COLO668 (cell line): ENCODE results near the gene PCDHB13.
"Not testable (repeated sequence)": the region's sequence is repeated elsewhere in the genome, so short reads cannot be mapped to it uniquely, and the experiment has no call there.

ENCODE experiments used
- DNase-seq: peaks from one replicate; lab custom pipeline; 2025; ENCODE audit not compliant: unreplicated experiment; lab: John Stamatoyannopoulos, UW

PCDHB13 gene

GRCh38 chr5:141213656-141214339 lies at the start of gene PCDHB13:
TSS of gene PCDHB13 (plus strand) at chr5:141213919. CDS start at chr5:141214124, 205 bp downstream.
- DNase-seq: peak; percentile 52

DNA sequence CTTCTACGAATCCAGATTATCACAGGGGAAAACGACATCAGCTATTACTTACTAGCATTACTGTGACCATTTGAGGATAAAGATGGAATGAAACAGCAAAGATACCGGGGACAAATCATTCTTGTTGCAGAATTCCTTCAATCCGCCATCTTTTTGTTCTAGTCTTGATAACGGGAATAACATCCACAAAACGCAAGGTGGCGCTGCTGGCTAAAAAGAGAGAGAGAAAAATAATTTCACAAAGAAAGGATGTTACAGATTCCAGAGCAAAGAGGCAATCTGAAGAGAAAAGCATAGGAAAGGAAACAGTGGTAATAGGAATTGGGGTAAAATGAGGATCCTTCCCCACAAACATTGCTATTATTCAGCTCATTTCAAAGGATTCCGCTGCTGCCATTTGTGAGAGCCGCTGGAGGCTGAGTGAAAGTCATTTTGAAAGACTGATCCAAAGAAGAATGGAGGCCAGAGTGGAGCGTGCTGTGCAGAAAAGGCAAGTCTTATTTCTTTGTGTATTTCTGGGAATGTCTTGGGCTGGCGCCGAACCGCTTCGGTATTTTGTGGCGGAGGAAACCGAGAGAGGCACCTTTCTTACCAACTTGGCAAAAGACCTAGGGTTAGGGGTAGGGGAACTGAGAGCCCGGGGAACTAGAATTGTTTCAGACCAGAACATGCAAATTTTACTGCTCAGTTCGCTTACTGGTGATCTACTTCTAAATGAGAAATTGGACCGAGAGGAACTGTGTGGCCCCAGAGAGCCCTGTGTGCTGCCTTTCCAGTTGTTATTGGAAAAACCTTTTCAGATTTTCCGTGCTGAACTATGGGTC lies 41.1 kb upstream of the PCDHB13 start, which contains the start of gene PCDHB7:
Gene PCDHB7 (plus strand): TSS at position 264 of the 824 bp plus-strand sequence. CDS start 192 bp downstream, at position 456.
- peak; percentile 18 for DNase-seq

DNA sequence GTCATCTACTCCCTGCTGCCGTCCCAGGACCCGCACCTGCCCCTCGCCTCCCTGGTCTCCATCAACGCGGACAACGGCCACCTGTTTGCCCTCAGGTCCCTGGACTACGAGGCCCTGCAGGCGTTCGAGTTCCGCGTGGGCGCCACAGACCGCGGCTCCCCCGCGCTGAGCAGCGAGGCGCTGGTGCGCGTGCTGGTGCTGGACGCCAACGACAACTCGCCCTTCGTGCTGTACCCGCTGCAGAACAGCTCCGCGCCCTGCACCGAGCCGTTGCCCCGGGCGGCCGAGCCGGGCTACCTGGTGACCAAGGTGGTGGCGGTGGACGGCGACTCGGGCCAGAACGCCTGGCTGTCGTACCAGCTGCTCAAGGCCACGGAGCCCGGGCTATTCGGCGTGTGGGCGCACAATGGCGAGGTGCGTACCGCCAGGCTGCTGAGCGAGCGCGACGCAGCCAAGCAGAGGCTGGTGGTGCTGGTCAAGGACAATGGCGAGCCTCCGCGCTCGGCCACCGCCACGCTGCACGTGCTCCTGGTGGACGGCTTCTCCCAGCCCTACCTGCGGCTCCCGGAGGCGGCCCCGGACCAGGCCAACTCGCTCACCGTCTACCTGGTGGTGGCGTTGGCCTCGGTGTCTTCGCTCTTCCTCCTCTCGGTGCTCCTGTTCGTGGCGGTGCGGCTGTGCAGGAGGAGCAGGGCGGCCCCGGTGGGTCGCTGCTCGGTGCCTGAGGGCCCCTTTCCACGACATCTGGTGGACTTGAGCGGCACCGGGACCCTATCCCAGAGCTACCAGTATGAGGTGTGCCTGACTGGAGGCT lies 39.2 kb upstream of the PCDHB13 start:
- not testable (repeated sequence) for DNase-seq

- DNase-seq: no peak
These were observed 37.8 kb upstream of the PCDHB13 start for GRCh38 chr5:141175933-141176332.

DNA sequence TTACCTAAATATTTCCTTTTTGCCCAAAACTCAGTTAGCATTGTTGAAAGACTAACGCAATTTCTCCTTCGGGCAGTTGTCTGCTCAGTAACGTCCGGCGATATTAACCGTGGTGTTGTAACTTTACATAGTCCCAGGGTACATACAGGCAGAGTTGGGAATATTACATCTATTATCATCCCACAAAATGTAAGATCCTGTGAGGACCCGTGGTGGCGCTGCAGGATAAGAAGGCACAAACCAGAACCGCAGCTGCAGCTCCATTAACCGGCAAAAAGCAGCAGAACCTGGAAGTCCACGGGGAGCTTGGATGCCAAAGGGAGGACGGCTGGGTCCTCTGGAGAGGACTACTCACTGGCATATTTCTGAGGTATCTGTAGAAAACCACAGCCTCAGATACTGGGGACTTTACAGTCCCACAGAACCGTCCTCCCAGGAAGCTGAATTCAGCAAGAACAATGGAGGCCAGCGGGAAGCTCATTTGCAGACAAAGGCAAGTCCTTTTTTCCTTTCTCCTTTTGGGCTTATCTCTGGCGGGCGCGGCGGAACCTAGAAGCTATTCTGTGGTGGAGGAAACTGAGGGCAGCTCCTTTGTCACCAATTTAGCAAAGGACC lies 36.0 kb upstream of the PCDHB13 start, which contains the start of gene PCDHB8:
Gene PCDHB8 (plus strand): TSS at position 214 of the 615 bp plus-strand sequence. CDS start 245 bp downstream, at position 459.
- DNase-seq: not testable (repeated sequence)

DNA sequence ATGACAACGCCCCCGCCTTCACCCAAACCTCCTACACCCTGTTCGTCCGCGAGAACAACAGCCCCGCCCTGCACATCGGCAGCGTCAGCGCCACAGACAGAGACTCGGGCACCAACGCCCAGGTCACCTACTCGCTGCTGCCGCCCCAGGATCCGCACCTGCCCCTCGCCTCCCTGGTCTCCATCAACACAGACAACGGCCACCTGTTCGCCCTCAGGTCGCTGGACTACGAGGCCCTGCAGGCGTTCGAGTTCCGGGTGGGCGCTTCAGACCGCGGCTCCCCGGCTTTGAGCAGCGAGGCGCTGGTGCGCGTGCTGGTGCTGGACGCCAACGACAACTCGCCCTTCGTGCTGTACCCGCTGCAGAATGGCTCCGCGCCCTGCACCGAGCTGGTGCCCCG lies 34.3 kb upstream of the PCDHB13 start:
- DNase-seq: not testable (repeated sequence)

DNA sequence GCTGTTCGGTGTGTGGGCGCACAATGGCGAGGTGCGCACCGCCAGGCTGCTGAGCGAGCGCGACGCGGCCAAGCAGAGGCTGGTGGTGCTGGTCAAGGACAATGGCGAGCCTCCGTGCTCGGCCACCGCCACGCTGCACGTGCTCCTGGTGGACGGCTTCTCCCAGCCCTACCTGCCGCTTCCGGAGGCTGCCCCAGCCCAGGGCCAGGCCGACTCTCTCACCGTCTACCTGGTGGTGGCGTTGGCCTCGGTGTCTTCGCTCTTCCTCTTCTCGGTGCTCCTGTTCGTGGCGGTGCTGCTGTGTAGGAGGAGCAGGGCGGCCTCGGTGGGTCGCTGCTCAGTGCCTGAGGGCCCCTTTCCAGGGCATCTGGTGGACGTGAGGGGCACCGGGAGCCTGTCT lies 33.8 kb upstream of the PCDHB13 start:
- not testable (repeated sequence) for DNase-seq

GRCh38 chr5:141180313-141180712 lies 33.4 kb upstream of the PCDHB13 start:
- no peak for DNase-seq

GRCh38 chr5:141182248-141182647 lies 31.5 kb upstream of the PCDHB13 start, which contains the start of gene PCDHB16:
TSS of gene PCDHB16 (plus strand) at chr5:141182387. CDS start at chr5:141182560, 173 bp downstream.
- no peak for DNase-seq

DNA sequence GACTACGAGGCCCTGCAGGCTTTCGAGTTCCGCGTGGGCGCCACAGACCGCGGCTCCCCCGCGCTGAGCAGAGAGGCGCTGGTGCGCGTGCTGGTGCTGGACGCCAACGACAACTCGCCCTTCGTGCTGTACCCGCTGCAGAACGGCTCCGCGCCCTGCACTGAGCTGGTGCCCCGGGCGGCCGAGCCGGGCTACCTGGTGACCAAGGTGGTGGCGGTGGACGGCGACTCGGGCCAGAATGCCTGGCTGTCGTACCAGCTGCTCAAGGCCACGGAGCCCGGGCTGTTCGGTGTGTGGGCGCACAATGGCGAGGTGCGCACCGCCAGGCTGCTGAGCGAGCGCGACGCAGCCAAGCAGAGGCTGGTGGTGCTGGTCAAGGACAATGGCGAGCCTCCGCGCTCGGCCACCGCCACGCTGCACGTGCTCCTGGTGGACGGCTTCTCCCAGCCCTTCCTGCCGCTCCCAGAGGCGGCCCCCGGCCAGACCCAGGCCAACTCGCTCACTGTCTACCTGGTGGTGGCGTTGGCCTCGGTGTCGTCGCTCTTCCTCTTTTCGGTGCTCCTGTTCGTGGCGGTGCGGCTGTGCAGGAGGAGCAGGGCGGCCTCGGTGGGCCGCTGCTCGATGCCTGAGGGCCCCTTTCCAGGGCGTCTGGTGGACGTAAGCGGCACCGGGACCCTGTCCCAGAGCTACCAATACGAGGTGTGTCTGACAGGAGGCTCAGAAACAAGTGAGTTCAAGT lies 29.4 kb upstream of the PCDHB13 start:
- not testable (repeated sequence) for DNase-seq

DNA sequence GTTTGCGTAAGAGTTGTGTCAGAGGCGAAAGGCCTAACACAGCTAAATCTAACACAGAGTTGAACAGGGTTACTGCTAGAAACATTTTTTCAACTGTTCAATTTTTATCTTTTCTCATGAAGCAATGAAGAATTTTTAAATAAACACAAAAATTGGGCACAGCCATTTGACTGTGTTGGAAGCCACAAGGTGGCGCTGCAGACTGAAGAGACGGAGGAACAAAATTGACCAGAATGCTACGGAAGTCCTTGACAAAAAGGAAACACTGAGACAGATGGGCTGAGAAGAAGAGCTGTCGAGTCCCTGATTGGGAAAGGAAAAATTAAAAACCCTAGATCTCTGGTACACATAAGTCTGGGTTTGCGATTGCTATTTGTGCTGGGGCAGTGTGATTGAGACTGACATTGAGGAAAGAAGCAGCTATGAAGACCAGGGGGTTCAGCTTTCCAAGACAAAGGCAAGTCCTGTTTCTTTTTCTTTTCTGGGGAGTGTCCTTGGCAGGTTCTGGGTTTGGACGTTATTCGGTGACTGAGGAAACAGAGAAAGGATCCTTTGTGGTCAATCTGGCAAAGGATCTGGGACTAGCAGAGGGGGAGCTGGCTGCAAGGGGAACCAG lies 26.7 kb upstream of the PCDHB13 start, which contains the start of gene PCDHB9:
Gene PCDHB9 (plus strand): TSS at position 265 of the 616 bp plus-strand sequence. CDS start 158 bp downstream, at position 423.
- peak; percentile 38 for DNase-seq

- DNase-seq: not testable (repeated sequence)
These were observed 25.0 kb upstream of the PCDHB13 start for GRCh38 chr5:141188682-141189081.

GRCh38 chr5:141189131-141189530 lies 24.6 kb upstream of the PCDHB13 start:
- not testable (repeated sequence) for DNase-seq

DNA sequence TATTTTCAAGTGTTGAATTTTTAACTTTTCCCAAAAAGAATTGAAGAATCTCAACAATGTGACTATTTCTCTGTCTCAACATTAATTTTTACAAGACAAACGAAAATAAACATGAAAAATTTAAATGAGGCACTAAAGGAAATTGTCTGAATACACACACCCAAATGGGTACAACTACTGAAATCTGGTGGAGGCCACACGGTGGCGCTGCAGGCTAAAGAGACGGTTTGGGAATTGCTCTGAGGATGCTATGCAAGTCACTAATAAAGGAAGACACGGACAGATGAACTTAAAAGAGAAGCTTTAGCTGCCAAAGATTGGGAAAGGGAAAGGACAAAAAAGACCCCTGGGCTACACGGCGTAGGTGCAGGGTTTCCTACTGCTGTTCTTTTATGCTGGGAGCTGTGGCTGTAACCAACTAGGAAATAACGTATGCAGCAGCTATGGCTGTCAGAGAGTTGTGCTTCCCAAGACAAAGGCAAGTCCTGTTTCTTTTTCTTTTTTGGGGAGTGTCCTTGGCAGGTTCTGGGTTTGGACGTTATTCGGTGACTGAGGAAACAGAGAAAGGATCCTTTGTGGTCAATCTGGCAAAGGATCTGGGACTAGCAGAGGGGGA lies 21.5 kb upstream of the PCDHB13 start, which contains the start of gene PCDHB10:
Gene PCDHB10 (plus strand): TSS at position 244 of the 616 bp plus-strand sequence. CDS start 200 bp downstream, at position 444.
- peak; percentile 43 for DNase-seq

DNA sequence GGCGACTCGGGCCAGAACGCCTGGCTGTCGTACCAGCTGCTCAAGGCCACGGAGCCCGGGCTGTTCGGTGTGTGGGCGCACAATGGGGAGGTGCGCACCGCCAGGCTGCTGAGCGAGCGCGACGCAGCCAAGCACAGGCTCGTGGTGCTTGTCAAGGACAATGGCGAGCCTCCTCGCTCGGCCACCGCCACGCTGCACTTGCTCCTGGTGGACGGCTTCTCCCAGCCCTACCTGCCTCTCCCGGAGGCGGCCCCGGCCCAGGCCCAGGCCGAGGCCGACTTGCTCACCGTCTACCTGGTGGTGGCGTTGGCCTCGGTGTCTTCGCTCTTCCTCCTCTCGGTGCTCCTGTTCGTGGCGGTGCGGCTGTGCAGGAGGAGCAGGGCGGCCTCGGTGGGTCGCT lies 19.4 kb upstream of the PCDHB13 start:
- DNase-seq: not testable (repeated sequence)

GRCh38 chr5:141196363-141196762 lies 17.4 kb upstream of the PCDHB13 start:
- DNase-seq: no peak

- DNase-seq: peak; percentile 2
These were observed 14.1 kb upstream of the PCDHB13 start, which contains the start of gene PCDHB11 for GRCh38 chr5:141199359-141200235. TSS of gene PCDHB11 (plus strand) at chr5:141199627. CDS start at chr5:141199775, 148 bp downstream.
